Measurements from ENCODE around the gene CANT1. TPM values are rescaled to one million over a fixed set of nuclear protein-coding genes. Genes with fewer than 3 reads are reported as not detected.
"Not testable (repeated sequence)": the region's sequence is repeated elsewhere in the genome, so short reads cannot be mapped to it uniquely, and the experiment has no call there.

Gene CANT1
- total RNA-seq, 2 donors from 2014 or later = 20.9 to 40.1 TPM

DNA sequence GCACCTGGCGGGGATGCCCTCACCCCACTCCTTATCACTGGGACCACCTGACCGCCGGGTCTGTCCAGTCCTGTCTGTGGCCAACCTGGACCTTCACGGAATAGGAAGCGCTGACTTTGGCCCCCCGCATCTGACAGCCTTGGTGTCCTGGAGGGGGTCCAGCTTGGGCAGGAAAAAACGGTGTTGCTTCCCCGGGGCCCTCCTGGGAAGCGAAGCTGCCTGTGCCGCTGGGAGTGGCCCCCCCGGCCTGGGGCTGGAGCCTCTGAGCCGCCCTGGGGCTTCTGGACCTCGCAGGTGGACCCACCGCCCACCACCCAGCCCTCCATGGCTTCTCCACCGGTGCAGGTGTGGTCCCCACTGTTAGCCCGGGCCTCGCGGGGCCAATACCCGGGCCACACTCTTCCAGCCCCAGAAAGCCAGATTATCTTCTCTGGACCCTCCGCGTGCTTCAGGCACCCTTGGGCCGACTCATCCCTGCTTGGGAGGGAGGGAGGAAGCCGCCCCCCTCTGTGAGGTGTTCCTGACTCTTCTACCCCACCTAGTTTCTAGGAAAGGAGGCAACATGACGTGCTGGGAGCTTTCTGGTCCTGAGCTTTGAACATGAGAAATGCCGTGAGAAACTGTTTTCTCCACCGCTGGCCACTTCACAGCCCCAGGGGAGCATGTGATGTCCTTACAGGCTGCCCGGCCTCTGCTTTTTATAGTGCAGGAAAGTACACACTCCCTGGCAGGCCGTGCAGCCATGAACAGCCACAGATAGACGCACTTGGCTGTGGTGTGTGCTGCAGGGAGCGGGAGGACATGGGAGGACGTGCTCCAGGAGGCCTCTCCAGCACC lies 15.6 kb upstream of the CANT1 start:
- TF ChIP-seq, protein P1, sequence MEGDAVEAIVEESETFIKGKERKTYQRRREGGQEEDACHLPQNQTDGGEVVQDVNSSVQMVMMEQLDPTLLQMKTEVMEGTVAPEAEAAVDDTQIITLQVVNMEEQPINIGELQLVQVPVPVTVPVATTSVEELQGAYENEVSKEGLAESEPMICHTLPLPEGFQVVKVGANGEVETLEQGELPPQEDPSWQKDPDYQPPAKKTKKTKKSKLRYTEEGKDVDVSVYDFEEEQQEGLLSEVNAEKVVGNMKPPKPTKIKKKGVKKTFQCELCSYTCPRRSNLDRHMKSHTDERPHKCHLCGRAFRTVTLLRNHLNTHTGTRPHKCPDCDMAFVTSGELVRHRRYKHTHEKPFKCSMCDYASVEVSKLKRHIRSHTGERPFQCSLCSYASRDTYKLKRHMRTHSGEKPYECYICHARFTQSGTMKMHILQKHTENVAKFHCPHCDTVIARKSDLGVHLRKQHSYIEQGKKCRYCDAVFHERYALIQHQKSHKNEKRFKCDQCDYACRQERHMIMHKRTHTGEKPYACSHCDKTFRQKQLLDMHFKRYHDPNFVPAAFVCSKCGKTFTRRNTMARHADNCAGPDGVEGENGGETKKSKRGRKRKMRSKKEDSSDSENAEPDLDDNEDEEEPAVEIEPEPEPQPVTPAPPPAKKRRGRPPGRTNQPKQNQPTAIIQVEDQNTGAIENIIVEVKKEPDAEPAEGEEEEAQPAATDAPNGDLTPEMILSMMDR (IDR thresholded peaks at IDR 0.05) = no peak
- no peak for DNase-seq (ENCODE audit: low spot score)
- Histone ChIP-seq H3K9me3 (no peaks in the 10 kb centered on the region), H3K27ac (peak overlapping the region; percentile 93), H3K4me1 (peaks cover 0 to 88% of the 10 kb centered on the region in 2 donors), H3K36me3 (no peaks in the 10 kb centered on the region), H3K27me3 (no peaks in the 10 kb centered on the region), H3K4me3 (peak overlapping the region; percentile 64 to 68)

DNA sequence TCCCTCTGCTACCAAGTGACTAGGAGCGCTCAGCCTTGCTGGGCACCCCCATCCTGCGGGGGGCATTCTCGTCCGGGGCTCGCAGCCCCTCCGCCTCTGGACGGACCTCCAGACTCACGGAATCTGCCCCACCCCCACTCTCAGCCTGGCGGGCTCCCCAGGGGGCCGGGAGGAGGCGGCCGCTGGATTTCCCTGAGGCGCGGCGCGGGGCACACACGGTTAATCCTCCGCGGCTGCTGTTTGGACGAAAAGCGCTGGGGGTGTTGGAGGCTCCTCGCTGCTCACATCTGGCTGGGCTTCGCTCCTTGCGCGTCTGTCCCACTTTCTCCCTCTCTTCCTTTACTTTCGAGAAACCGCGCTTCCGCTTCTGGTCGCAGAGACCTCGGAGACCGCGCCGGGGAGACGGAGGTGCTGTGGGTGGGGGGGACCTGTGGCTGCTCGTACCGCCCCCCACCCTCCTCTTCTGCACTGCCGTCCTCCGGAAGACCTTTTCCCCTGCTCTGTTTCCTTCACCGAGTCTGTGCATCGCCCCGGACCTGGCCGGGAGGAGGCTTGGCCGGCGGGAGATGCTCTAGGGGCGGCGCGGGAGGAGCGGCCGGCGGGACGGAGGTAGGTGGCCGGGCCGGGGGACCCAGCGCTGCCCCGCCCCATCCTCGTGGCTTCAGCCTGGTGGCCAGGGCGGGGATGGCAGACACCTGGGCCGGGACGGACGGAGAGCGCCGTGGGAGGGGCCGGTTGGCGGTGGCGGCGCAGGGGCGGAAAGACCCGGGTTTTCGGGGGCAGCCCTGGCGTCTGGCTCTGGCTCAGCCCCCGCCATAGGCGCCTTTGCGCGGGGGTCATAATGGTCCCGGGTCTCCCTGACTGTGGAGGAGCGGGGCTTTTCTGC lies 14.6 kb upstream of the CANT1 start, which contains the start of gene C1QTNF1:
Gene C1QTNF1, plus strand, starts transcription at position 284 of the 886 bp plus-strand sequence. CDS start 19,800 bp downstream, outside the sequence.
- H3K27me3 ChIP-seq = no peaks in the 10 kb centered on the region
- peak; percentile 79 for DNase-seq (ENCODE audit: low spot score)
- no peaks in the 10 kb centered on the region for H3K9me3 ChIP-seq
- peak within 1 kb of the TSS; percentile 93 for H3K27ac ChIP-seq
- TF ChIP-seq, protein P1 (IDR thresholded peaks at IDR 0.05) = peak; percentile 50 to 58
- no peaks in the 10 kb centered on the region for H3K36me3 ChIP-seq
- peak within 1 kb of the TSS; percentile 64 to 68 for H3K4me3 ChIP-seq
- H3K4me1 ChIP-seq = peaks cover 0 to 92% of the 10 kb centered on the region in 2 donors

DNA sequence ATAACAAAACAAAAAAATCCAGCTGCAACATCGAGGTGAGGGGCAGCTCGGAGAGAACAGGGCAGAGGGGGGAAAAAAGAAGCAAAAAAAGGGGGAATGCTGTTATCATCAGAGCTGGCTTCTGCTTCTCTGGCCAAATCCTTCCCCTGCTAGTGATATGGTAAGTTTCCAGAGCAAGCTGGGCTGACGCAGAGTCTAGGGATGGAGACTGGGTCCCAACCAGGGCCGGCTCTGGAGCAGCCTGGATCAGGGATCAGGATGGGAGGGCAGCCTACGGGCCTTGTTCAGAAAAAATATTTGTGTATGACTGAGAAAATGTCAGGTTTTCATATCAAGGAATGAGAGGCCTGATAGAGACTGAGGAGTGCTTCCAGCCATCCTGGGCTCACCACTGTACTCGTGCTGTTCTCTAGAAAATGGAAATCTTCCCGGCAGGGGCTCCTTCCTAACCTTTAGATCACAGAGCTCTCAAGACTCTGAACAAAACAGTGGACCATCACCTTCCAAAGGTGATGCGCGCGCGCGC lies 13.7 kb upstream of the CANT1 start:
- H3K27ac ChIP-seq = peak overlapping the region; percentile 93
- peaks cover 0 to 87% of the 10 kb centered on the region in 2 donors for H3K4me1 ChIP-seq
- H3K27me3 ChIP-seq = no peaks in the 10 kb centered on the region
- DNase-seq (ENCODE audit: low spot score) = no peak
- no peaks in the 10 kb centered on the region for H3K9me3 ChIP-seq
- H3K4me3 ChIP-seq = peak overlapping the region; percentile 64 to 68
- H3K36me3 ChIP-seq = no peaks in the 10 kb centered on the region
- TF ChIP-seq, protein P1 (IDR thresholded peaks at IDR 0.05) = no peak

DNA sequence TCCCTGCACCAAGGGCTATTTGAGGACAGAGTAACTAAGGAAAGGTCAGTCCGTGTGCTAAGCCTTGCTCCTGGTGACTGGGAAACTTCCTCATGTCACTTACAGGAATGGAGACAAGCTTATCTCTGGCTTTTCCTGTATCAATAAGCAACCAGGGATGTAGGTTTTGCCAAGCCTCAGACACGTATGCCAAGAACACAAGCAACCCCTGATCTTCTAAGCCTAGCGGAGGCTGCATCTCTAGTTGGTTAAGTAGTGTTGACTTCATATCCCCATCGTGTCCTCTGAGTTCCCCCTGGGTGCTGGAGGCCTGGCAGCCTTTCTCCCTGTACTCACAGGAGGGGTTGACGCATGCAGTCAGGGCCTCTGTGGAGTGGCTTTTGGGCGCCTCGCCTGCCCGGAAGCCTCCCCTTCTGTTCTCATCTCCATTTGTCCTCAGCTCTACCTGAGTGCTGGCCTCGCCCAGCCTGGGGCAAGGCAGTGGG lies 13.0 kb upstream of the CANT1 start:
- no peaks in the 10 kb centered on the region for H3K27me3 ChIP-seq
- peak; percentile 94 for DNase-seq (ENCODE audit: low spot score)
- peak overlapping the region; percentile 93 for H3K27ac ChIP-seq
- no peaks in the 10 kb centered on the region for H3K9me3 ChIP-seq
- no peaks in the 10 kb centered on the region for H3K36me3 ChIP-seq
- peak overlapping the region in 1 of 2 donors; percentile 68 for H3K4me3 ChIP-seq
- peaks cover 0 to 80% of the 10 kb centered on the region in 2 donors for H3K4me1 ChIP-seq
- TF ChIP-seq, protein P1 (IDR thresholded peaks at IDR 0.05) = no peak

DNA sequence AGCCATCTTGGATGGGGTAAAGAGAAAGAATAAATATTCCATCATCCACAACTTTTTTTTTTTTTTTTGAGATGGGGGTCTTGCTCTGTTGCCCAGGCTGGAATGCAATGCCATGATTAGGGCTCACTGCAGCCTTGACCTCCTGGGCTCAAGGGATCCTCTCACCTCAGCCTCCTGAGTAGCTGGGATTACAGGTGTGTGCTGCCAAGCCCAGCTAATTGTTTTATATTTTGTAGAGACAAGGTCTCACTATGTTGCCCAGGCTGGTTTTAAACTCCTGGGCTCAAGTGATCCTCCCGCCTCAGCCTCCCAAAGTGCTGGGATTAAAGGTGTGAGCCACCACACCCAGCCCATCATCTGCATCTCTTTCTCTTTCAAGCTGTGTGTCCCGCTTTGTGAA lies 12.4 kb upstream of the CANT1 start:
- Histone ChIP-seq H3K27ac (peak overlapping the region; percentile 93), H3K4me1 (peaks cover 0 to 74% of the 10 kb centered on the region in 2 donors)
- not testable (repeated sequence) for H3K27me3 ChIP-seq; DNase-seq (ENCODE audit: low spot score); H3K36me3 ChIP-seq; H3K9me3 ChIP-seq; H3K4me3 ChIP-seq

Measured in right atrium auricular region (tissue), 2 donors.